GM23338 (cell line): ENCODE results near the gene CDH12. TPM values are rescaled to one million over a fixed set of nuclear protein-coding genes. Genes with fewer than 3 reads are reported as not detected.

Source experiments
- ATAC-seq: fragments of 200-7000 bp; cut with Tn5 transposase; 3 replicates; pipeline ENCODE4 v1.9.1; 2020
- DNase-seq: peaks from one replicate; pipeline ENCODE4 v3.0.0-alpha.2; 2015; ENCODE audit warnings: low spot score
- H2AFZ ChIP-seq: fragments of 200-600 bp; sonication (generic); 2 replicates; pipeline ENCODE4 v1.8.0; 2016; ENCODE audit warnings: antibody characterized with exemption, mild to moderate bottlenecking, moderate library complexity
- H3F3A ChIP-seq: fragments of 200-600 bp; sonication (generic); replicated peaks from 2 replicates; pipeline ENCODE4 v1.8.0; 2017; ENCODE audit warnings: antibody characterized with exemption, mixed run types, low read depth
- H3K27ac ChIP-seq: fragments of 200-600 bp; sonication (generic); 2 replicates; pipeline ENCODE4 v1.6.1; 2016; ENCODE audit warnings: low read depth
- H3K27me3 ChIP-seq: fragments of 200-600 bp; sonication (generic); 2 replicates; pipeline ENCODE4 v1.8.0; 2016; ENCODE audit warnings: mild to moderate bottlenecking, mixed run types, moderate library complexity; ENCODE audit not compliant: insufficient read depth
- H3K36me3 ChIP-seq: fragments of 200-600 bp; sonication (generic); 2 replicates; pipeline ENCODE4 v1.8.0; 2016; ENCODE audit warnings: mild to moderate bottlenecking; ENCODE audit not compliant: insufficient read depth
- H3K4me1 ChIP-seq: fragments of 200-600 bp; sonication (generic); 2 replicates; pipeline ENCODE4 v1.8.0; 2016; ENCODE audit warnings: mild to moderate bottlenecking, moderate library complexity; ENCODE audit not compliant: insufficient read depth
- H3K4me2 ChIP-seq: fragments of 200-600 bp; sonication (generic); 2 replicates; pipeline ENCODE4 v1.7.1; 2017; ENCODE audit warnings: mixed run types
- H3K4me3 ChIP-seq: fragments of 200-600 bp; sonication (generic); 2 replicates; pipeline ENCODE4 v1.6.1; 2016; ENCODE audit warnings: mixed run types
- H3K79me2 ChIP-seq: fragments of 200-600 bp; sonication (generic); replicated peaks from 2 replicates; pipeline ENCODE4 v1.8.0; 2017; ENCODE audit warnings: mild to moderate bottlenecking; ENCODE audit not compliant: insufficient read depth
- H3K9me2 ChIP-seq: fragments of 200-600 bp; sonication (generic); 2 replicates; pipeline ENCODE4 v1.8.0; 2017; ENCODE audit not compliant: insufficient read depth
- H4K20me1 ChIP-seq: fragments of 200-600 bp; sonication (generic); replicated peaks from 2 replicates; pipeline ENCODE4 v1.8.0; 2017; ENCODE audit warnings: mild to moderate bottlenecking; ENCODE audit not compliant: insufficient read depth
- H3K27ac Mint-ChIP-seq: 2 replicates; pipeline ENCODE4 v1.8.0; 2020; ENCODE audit warnings: inconsistent platforms, mild to moderate bottlenecking, moderate library complexity, mixed read lengths
- H3K27me3 Mint-ChIP-seq: 3 replicates; pipeline ENCODE4 v1.8.0; 2022; ENCODE audit warnings: low read depth, mild to moderate bottlenecking, moderate library complexity, mixed read lengths, inconsistent platforms; ENCODE audit not compliant: insufficient read depth, poor library complexity
- H3K36me3 Mint-ChIP-seq: 3 replicates; pipeline ENCODE4 v1.8.0; 2021; ENCODE audit warnings: low read depth, mild to moderate bottlenecking, inconsistent platforms, moderate library complexity, mixed read lengths
- H3K4me1 Mint-ChIP-seq: 3 replicates; pipeline ENCODE4 v1.8.0; 2020; ENCODE audit warnings: mild to moderate bottlenecking, inconsistent platforms, mixed read lengths
- H3K4me3 Mint-ChIP-seq: 3 replicates; pipeline ENCODE4 v1.8.0; 2021; ENCODE audit warnings: moderate library complexity, mild to moderate bottlenecking, inconsistent platforms, mixed read lengths
- H3K9me3 Mint-ChIP-seq: 3 replicates; pipeline ENCODE4 v1.8.0; 2020; ENCODE audit warnings: moderate library complexity, mild to moderate bottlenecking, inconsistent platforms, mixed read lengths
- ETS1 ChIP-seq: IDR thresholded peaks from 2 replicates; pipeline ENCODE4 v1.6.1; 2016; ENCODE audit warnings: antibody characterized with exemption
- EZH2phosphoT487 ChIP-seq: fragments of 200-600 bp; sonication (generic); IDR thresholded peaks from one replicate; pipeline ENCODE4 v1.8.1; 2018; ENCODE audit warnings: antibody characterized with exemption; ENCODE audit not compliant: unreplicated experiment
- NANOG ChIP-seq: IDR thresholded peaks from 2 replicates; pipeline ENCODE4 v1.6.1; 2016; ENCODE audit warnings: antibody characterized with exemption, borderline replicate concordance
- POLR2AphosphoS5 ChIP-seq: IDR thresholded peaks from 2 replicates; pipeline ENCODE4 v1.6.1; 2016; ENCODE audit warnings: antibody characterized with exemption, low read depth
- REST ChIP-seq: IDR thresholded peaks from one replicate; pipeline ENCODE4 v1.6.1; 2018; ENCODE audit warnings: antibody characterized with exemption; ENCODE audit not compliant: unreplicated experiment
- STAT1 ChIP-seq: IDR thresholded peaks from one replicate; pipeline ENCODE4 v1.6.1; 2016; ENCODE audit warnings: antibody characterized with exemption; ENCODE audit not compliant: unreplicated experiment
- ZNF331 ChIP-seq: fragments of 250-450 bp; sonication (Bioruptor Pico); IDR thresholded peaks from 2 replicates; pipeline ENCODE4 v1.5.0; 2020; ENCODE audit warnings: low read depth, mild to moderate bottlenecking, moderate library complexity
- ZNF462 ChIP-seq: fragments of 250-450 bp; sonication (Bioruptor Pico); IDR thresholded peaks from 2 replicates; pipeline ENCODE4 v1.5.0; 2020; ENCODE audit warnings: mild to moderate bottlenecking, moderate library complexity
- polyA plus RNA-seq: library from polyadenylated mRNA; unstranded; fragments of >200 nt; fragmentation: Nextera tagmentation; extraction: Ambion mirVana; gene quantifications from 2 replicates; pipeline ENCODE4 v1.2.1, GENCODE V29; 2016
- total RNA-seq: library from RNA; depleted of rRNA; stranded (reverse); fragments of >200 nt; shearing (Covaris generic); gene quantifications from 2 replicates; pipeline ENCODE4 v1.2.3, GENCODE V29; 2014

Gene CDH12
- total and polyA plus RNA-seq, 2 experiments from 2014 or later = not detected

GRCh38 chr5:22787398-22787797 is 65.7 kb downstream of the CDH12 start:
- Histone ChIP-seq H3K79me2 (no peaks in the 10 kb centered on the region), H3K27ac (no peak overlapping the region), H4K20me1 (no peaks in the 10 kb centered on the region), H3K9me2 (no peaks in the 10 kb centered on the region), H3K36me3 (no peaks in the 10 kb centered on the region), H3K27me3 (no peaks in the 10 kb centered on the region), H3K4me2 (no peak overlapping the region), H3K4me3 (no peak overlapping the region), H2AFZ (peak overlapping the region; percentile 39; the same call in 1 of the 2 replicates), H3K4me1 (no peaks in the 10 kb centered on the region), H3F3A (no peaks in the 10 kb centered on the region)
- TF ChIP-seq ZNF331 (CRISPR knock-in tag) (no peak), STAT1 (no peak), ETS1 (no peak), REST (no peak), POLR2AphosphoS5 (no peak), ZNF462 (CRISPR knock-in tag) (no peak), EZH2phosphoT487 (no peak), NANOG (no peak)
- Mint-ChIP-seq H3K4me1 (no peaks in the 10 kb centered on the region), H3K36me3 (no peaks in the 10 kb centered on the region), H3K27ac (no peak overlapping the region), H3K27me3 (no peaks in the 10 kb centered on the region), H3K4me3 (no peak overlapping the region), H3K9me3 (no peaks in the 10 kb centered on the region)
- DNase-seq = no peak
- ATAC-seq = no peak
